ENCODE results near the gene FRMD4A. TPM values are rescaled to one million over a fixed set of nuclear protein-coding genes. Genes with fewer than 3 reads are reported as not detected.

Gene FRMD4A
- polyA plus RNA-seq, 1 donor (not counting 4 experiments of a cell fraction or from before 2014, with no cell fraction given): 12.9 TPM

- no peaks in the 10 kb centered on the region for H4K20me1 ChIP-seq (ENCODE audit: control insufficient read depth, extremely low read depth, insufficient read depth, low read length)
- no peaks in the 10 kb centered on the region for H3K79me2 ChIP-seq (ENCODE audit: control insufficient read depth, insufficient read depth, low read length)
- H3K4me2 ChIP-seq (ENCODE audit: control insufficient read depth, extremely low read depth, insufficient read depth, low read depth, low read length): no peak overlapping the region
- peaks cover 9% of the 10 kb centered on the region for H3K27me3 ChIP-seq (ENCODE audit: control insufficient read depth, extremely low read depth, insufficient read depth, low read length)
- DNase-seq (ENCODE audit: low read depth, low spot score) (no peak), FAIRE-seq (no peak)
- no peaks in the 10 kb centered on the region for H3K4me1 ChIP-seq (ENCODE audit: control insufficient read depth, extremely low read depth, insufficient read depth, low read length)
- no peak overlapping the region for H3K27ac ChIP-seq (ENCODE audit: control insufficient read depth, insufficient read depth, low read length)
- H3K9me1 ChIP-seq (ENCODE audit: control insufficient read depth, extremely low read depth, insufficient read depth, low read length): no peaks in the 10 kb centered on the region
- H3K9ac ChIP-seq (ENCODE audit: control insufficient read depth, extremely low read depth, insufficient read depth, low read length): no peak overlapping the region
- H3K36me3 ChIP-seq (ENCODE audit: control insufficient read depth in 2 of 2, extremely low read depth in 1 of 2, insufficient read depth in 2 of 2, low read length in 2 of 2): no peaks in the 10 kb centered on the region
- H3K9me3 ChIP-seq (ENCODE audit: control insufficient read depth, low read depth, low read length): no peaks in the 10 kb centered on the region
- no peak overlapping the region for H2AFZ ChIP-seq (ENCODE audit: control insufficient read depth, low read length)
- dilution Hi-C loops (cut with MboI; ENCODE audit: extremely low pct_ligation_motif_present, low sequenced_read_pairs): no loop called here
- TF ChIP-seq, protein P1, sequence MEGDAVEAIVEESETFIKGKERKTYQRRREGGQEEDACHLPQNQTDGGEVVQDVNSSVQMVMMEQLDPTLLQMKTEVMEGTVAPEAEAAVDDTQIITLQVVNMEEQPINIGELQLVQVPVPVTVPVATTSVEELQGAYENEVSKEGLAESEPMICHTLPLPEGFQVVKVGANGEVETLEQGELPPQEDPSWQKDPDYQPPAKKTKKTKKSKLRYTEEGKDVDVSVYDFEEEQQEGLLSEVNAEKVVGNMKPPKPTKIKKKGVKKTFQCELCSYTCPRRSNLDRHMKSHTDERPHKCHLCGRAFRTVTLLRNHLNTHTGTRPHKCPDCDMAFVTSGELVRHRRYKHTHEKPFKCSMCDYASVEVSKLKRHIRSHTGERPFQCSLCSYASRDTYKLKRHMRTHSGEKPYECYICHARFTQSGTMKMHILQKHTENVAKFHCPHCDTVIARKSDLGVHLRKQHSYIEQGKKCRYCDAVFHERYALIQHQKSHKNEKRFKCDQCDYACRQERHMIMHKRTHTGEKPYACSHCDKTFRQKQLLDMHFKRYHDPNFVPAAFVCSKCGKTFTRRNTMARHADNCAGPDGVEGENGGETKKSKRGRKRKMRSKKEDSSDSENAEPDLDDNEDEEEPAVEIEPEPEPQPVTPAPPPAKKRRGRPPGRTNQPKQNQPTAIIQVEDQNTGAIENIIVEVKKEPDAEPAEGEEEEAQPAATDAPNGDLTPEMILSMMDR (optimal IDR thresholded peaks at IDR 0.05 in 1 of 3, IDR thresholded peaks at IDR 0.05 in 1 of 3, conservative IDR thresholded peaks at IDR 0.05 in 1 of 3; ENCODE audit: extremely low read depth in 1 of 3, insufficient read depth in 2 of 3, low read length in 3 of 3): no peak
- no peak for TF ChIP-seq EZH2 (IDR thresholded peaks at IDR 0.05; ENCODE audit: low read length)
- no peak overlapping the region for H3K4me3 ChIP-seq (ENCODE audit: control insufficient read depth in 2 of 3, extremely low read depth in 1 of 3, insufficient read depth in 2 of 3, low read depth in 1 of 3, low read length in 3 of 3)
Observed at GRCh38 chr10:14262836-14263425, 67.8 kb downstream of the FRMD4A start.

DNA sequence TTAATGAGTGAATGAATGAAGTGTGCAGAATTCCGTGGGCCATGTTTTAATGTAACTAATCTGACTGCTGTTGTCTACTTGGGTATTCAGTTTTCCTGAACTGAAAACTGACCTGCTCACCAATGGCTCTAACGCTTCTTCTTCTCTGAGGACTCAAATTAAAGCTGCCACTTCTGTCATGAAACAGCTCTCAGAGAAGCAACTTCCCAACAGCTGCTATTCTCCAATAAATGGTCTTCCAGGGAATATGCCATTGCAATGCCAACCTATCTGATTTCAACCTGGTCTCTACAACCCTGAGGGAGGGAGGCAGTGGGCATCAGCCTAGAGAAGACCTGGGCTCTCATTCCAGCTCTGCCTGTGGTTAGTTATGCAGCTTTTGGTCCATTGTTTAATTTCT, 69.4 kb downstream of the FRMD4A start:
- Histone ChIP-seq H3K9ac (ENCODE audit: control insufficient read depth, extremely low read depth, insufficient read depth, low read length) (no peak overlapping the region), H3K27me3 (ENCODE audit: control insufficient read depth, extremely low read depth, insufficient read depth, low read length) (peaks cover 9% of the 10 kb centered on the region)
- dilution Hi-C loops (cut with MboI; ENCODE audit: extremely low pct_ligation_motif_present, low sequenced_read_pairs): no loop called here

More for the DNA sequence above, 69.4 kb downstream of the FRMD4A start:
- Histone ChIP-seq H3K4me2 (ENCODE audit: control insufficient read depth, extremely low read depth, insufficient read depth, low read depth, low read length) (no peak overlapping the region), H3K4me1 (ENCODE audit: control insufficient read depth, extremely low read depth, insufficient read depth, low read length) (no peaks in the 10 kb centered on the region), H4K20me1 (ENCODE audit: control insufficient read depth, extremely low read depth, insufficient read depth, low read length) (no peaks in the 10 kb centered on the region), H3K79me2 (ENCODE audit: control insufficient read depth, insufficient read depth, low read length) (no peaks in the 10 kb centered on the region), H3K9me3 (ENCODE audit: control insufficient read depth, low read depth, low read length) (no peaks in the 10 kb centered on the region), H3K4me3 (ENCODE audit: control insufficient read depth in 2 of 3, extremely low read depth in 1 of 3, insufficient read depth in 2 of 3, low read depth in 1 of 3, low read length in 3 of 3) (no peak overlapping the region), H2AFZ (ENCODE audit: control insufficient read depth, low read length) (no peak overlapping the region), H3K36me3 (ENCODE audit: control insufficient read depth in 2 of 2, extremely low read depth in 1 of 2, insufficient read depth in 2 of 2, low read length in 2 of 2) (no peaks in the 10 kb centered on the region), H3K27ac (ENCODE audit: control insufficient read depth, insufficient read depth, low read length) (no peak overlapping the region), H3K9me1 (ENCODE audit: control insufficient read depth, extremely low read depth, insufficient read depth, low read length) (no peaks in the 10 kb centered on the region)
- FAIRE-seq (no peak), DNase-seq (ENCODE audit: low read depth, low spot score) (no peak)
- no peak for TF ChIP-seq EZH2 (IDR thresholded peaks at IDR 0.05; ENCODE audit: low read length)
- TF ChIP-seq, protein P1 (optimal IDR thresholded peaks at IDR 0.05 in 1 of 3, IDR thresholded peaks at IDR 0.05 in 1 of 3, conservative IDR thresholded peaks at IDR 0.05 in 1 of 3; ENCODE audit: extremely low read depth in 1 of 3, insufficient read depth in 2 of 3, low read length in 3 of 3): no peak
